KMS-11 (cell line): ENCODE data around the gene FOXM1.

Source experiments
- H2AFZ ChIP-seq: fragments of 200-600 bp; sonication (generic); 2 replicates; pipeline ENCODE4 v1.6.1; 2016; ENCODE audit warnings: antibody characterized with exemption, mixed run types, low read depth
- H3K27ac ChIP-seq: fragments of 200-600 bp; sonication (generic); 2 replicates; pipeline ENCODE4 v1.6.1; 2016; ENCODE audit warnings: mild to moderate bottlenecking, mixed run types
- H3K27me3 ChIP-seq: fragments of 200-600 bp; sonication (generic); 2 replicates; pipeline ENCODE4 v1.6.1; 2017; ENCODE audit warnings: mild to moderate bottlenecking, low read depth, mixed run types, moderate library complexity; ENCODE audit not compliant: insufficient read depth
- H3K36me3 ChIP-seq: fragments of 200-600 bp; sonication (generic); 2 replicates; pipeline ENCODE4 v1.6.1; 2017; ENCODE audit warnings: mild to moderate bottlenecking, mixed run types; ENCODE audit not compliant: insufficient read depth
- H3K4me1 ChIP-seq: fragments of 200-600 bp; sonication (generic); 2 replicates; pipeline ENCODE4 v1.6.1; 2016; ENCODE audit warnings: mild to moderate bottlenecking, low read depth, mixed run types; ENCODE audit not compliant: poor library complexity, severe bottlenecking
- H3K4me2 ChIP-seq: fragments of 200-600 bp; sonication (generic); 2 replicates; pipeline ENCODE4 v1.7.0; 2016; ENCODE audit warnings: mild to moderate bottlenecking, mixed run types
- H3K4me3 ChIP-seq: fragments of 200-600 bp; sonication (generic); IDR thresholded peaks from 2 replicates; pipeline ENCODE4 v1.6.1; 2017; ENCODE audit warnings: low read depth, low read length, mixed read lengths; ENCODE audit not compliant: insufficient read depth
- H3K79me2 ChIP-seq: fragments of 200-600 bp; sonication (generic); 2 replicates; pipeline ENCODE4 v1.6.1; 2016; ENCODE audit warnings: low read depth, mixed run types; ENCODE audit not compliant: insufficient read depth
- H3K9ac ChIP-seq: fragments of 200-600 bp; sonication (generic); 2 replicates; pipeline ENCODE4 v1.6.1; 2016; ENCODE audit warnings: mild to moderate bottlenecking, mixed run types
- H4K20me1 ChIP-seq: fragments of 200-600 bp; sonication (generic); 2 replicates; pipeline ENCODE4 v1.6.1; 2016; ENCODE audit warnings: mild to moderate bottlenecking, mixed run types; ENCODE audit not compliant: insufficient read depth
- TF ChIP-seq, protein P1 (sequence below): fragments of 200-600 bp; sonication (generic); conservative IDR thresholded peaks from 2 replicates; pipeline ENCODE4 v1.6.1; 2017; ENCODE audit warnings: low read depth, mild to moderate bottlenecking, antibody characterized with exemption, low read length, moderate library complexity, mixed read lengths

The FOXM1 gene

DNA sequence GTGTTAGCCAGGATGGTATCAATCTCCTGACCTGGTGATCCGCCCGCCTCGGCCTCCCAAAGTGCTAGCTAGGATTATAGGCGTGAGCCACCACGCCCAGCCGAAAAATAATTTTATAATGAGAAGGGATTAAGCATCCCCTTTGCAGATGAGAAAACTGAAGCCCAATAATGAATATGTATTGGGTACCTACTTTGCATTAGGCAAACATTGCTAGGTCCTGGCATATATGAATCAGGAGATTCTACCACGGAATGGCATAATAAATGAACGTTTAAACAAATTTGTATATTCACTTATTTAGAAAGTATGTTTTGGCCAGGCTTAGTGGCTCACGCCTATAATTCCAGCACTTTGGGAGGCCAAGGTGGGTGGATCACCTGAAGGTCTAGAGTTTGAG, 46.1 kb upstream of the FOXM1 start:
- TF ChIP-seq, protein P1, sequence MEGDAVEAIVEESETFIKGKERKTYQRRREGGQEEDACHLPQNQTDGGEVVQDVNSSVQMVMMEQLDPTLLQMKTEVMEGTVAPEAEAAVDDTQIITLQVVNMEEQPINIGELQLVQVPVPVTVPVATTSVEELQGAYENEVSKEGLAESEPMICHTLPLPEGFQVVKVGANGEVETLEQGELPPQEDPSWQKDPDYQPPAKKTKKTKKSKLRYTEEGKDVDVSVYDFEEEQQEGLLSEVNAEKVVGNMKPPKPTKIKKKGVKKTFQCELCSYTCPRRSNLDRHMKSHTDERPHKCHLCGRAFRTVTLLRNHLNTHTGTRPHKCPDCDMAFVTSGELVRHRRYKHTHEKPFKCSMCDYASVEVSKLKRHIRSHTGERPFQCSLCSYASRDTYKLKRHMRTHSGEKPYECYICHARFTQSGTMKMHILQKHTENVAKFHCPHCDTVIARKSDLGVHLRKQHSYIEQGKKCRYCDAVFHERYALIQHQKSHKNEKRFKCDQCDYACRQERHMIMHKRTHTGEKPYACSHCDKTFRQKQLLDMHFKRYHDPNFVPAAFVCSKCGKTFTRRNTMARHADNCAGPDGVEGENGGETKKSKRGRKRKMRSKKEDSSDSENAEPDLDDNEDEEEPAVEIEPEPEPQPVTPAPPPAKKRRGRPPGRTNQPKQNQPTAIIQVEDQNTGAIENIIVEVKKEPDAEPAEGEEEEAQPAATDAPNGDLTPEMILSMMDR: no peak
- Histone ChIP-seq H3K27ac (no peak overlapping the region), H3K4me1 (no peaks in the 10 kb centered on the region), H3K27me3 (no peaks in the 10 kb centered on the region), H4K20me1 (no peaks in the 10 kb centered on the region), H3K9ac (no peak overlapping the region), H3K4me3 (no peak overlapping the region), H2AFZ (no peak overlapping the region), H3K36me3 (no peaks in the 10 kb centered on the region), H3K79me2 (no peaks in the 10 kb centered on the region), H3K4me2 (no peak overlapping the region)

DNA sequence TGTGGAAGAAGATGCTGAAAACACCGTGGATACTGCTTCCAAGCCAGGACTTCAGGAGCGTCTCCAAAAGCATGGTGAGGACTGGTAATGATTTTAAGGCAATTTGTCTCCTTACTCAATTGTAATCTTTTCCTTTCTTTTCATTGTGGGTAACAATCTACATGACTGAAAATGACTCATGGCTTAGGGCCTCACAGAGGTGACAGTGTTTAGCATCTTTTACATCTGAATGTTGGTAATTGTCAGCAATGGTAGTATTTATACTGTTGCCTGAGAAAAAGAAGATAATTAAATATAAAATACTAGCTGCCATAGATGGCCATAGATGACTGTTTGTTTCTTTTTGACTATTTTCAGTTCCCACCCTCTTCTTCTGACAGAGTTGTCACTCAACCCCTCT, 45.4 kb upstream of the FOXM1 start:
- Histone ChIP-seq H2AFZ (no peak overlapping the region), H3K79me2 (no peaks in the 10 kb centered on the region), H3K4me3 (no peak overlapping the region), H3K4me2 (no peak overlapping the region), H4K20me1 (no peaks in the 10 kb centered on the region), H3K4me1 (no peaks in the 10 kb centered on the region), H3K9ac (no peak overlapping the region), H3K27ac (no peak overlapping the region), H3K27me3 (no peaks in the 10 kb centered on the region), H3K36me3 (no peaks in the 10 kb centered on the region)
- TF ChIP-seq, protein P1: no peak

DNA sequence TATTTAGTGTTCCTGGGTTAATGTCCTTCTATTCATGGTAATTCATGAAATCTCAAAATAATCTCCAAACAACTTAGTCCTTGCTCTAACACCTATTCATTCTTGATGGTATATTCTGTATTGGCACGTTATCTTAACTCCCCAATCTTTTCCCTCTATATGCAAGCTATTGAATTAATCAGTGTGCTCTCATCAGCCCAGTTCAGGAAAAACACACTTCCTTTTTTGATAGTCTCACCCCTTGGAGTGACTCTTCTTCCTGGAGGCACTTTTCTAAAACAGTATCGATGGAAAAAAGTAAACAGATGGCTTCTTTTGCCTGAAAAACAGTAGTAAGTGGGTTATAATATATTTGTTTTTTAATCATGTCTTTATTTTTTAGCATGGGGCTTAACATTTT, 42.3 kb upstream of the FOXM1 start:
- Histone ChIP-seq H3K27me3 (no peaks in the 10 kb centered on the region), H2AFZ (no peak overlapping the region), H3K4me1 (no peaks in the 10 kb centered on the region), H3K4me3 (no peak overlapping the region), H3K79me2 (no peaks in the 10 kb centered on the region), H3K36me3 (no peaks in the 10 kb centered on the region), H4K20me1 (no peaks in the 10 kb centered on the region), H3K27ac (no peak overlapping the region), H3K9ac (no peak overlapping the region), H3K4me2 (no peak overlapping the region)
- TF ChIP-seq, protein P1: no peak

DNA sequence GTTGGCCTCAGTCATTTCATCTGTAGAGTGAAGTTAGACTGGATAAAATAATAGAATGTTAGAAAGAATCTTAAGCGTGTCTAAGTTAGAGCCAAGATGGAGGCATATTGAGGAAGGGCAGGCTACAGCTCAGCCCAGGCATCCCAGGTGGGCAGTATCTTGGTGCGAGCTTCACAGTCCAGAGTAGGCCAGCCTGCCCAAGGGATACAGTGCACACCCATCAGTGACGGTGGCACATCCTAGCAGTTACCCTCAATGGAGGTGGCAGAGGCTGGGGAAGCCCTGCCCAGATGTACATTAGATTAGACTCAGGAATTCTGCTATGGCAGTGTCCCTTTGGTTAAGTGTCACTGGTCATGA, 35.2 kb upstream of the FOXM1 start:
- Histone ChIP-seq H3K4me3 (no peak overlapping the region), H3K36me3 (no peaks in the 10 kb centered on the region), H3K4me2 (0 out of 2 replicates have a peak overlapping the region, but pooled peaks have one; percentile 14), H3K27me3 (no peaks in the 10 kb centered on the region), H4K20me1 (no peaks in the 10 kb centered on the region), H2AFZ (no peak overlapping the region), H3K79me2 (no peaks in the 10 kb centered on the region), H3K9ac (no peak overlapping the region), H3K27ac (peak overlapping the region; percentile 15), H3K4me1 (peaks cover 11% of the 10 kb centered on the region)
- TF ChIP-seq, protein P1: no peak

DNA sequence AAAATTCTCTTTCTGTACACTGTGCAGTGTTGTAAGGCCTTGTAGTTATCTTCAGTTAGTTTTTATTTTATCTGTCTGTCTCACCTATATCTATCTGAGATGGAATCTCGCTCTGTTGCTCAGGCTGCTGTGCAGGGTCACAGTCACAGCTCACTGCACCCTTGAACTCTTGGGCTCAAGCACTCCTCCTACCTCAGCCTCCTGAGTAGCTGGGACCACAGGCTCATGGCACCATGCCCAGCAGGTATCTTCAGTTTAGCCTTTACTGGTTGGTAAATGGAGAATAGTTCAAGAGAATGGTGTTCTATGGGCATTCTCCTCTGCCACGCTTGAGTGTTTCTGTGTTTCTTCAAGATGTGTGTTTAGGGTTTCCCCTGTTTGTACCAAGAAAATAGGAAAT, 27.3 kb upstream of the FOXM1 start:
- Histone ChIP-seq H3K36me3 (no peaks in the 10 kb centered on the region), H3K4me1 (peaks cover 6% of the 10 kb centered on the region), H4K20me1 (no peaks in the 10 kb centered on the region), H2AFZ (no peak overlapping the region), H3K79me2 (no peaks in the 10 kb centered on the region), H3K27ac (no peak overlapping the region), H3K27me3 (no peaks in the 10 kb centered on the region), H3K4me2 (no peak overlapping the region), H3K4me3 (no peak overlapping the region), H3K9ac (no peak overlapping the region)
- TF ChIP-seq, protein P1: no peak
